Measurements from ENCODE around the gene TMPRSS9. TPM values are rescaled to one million over a fixed set of nuclear protein-coding genes. Genes with fewer than 3 reads are reported as not detected.

TMPRSS9 gene
- total RNA-seq, 1 experiment from 2014 or later = 0.66 TPM

DNA sequence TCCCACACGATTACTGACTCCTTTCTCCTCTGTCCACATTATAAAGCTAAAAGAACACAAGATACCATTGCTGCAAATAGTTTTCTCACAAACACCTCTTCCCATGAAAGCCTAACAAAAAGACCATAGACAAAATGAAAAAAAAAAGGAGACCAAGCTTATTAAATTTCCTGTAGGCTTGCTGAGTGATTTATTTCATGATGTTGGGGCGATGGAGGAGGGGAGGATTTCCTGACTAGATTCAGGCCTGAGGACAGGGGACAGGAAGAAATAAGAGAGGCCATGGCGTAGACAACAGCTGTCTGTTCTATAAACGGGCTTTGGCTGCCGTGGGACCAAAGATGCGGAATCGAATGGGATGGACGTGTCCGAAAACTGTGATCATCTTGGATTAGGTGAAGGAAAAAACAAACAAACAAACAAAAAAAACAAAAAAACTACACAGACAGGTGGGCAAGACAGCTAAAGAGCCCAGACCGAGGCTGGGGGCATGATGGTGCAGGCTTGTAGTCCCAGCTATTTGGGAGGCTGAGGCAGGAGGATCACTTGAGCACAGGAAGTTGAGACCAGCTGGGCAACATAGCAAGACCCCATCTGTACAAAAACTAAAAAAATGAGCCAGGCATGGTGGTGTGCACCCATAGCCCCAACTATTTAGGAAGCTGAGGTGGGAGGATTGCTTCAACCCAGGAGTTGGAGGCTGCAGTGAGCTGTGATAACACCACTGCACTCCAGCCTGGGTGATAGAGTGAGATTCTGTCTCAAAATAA lies 5.3 kb downstream of the TMPRSS9 start:
- H3K9me3 Mint-ChIP-seq (ENCODE audit: unreplicated experiment) = no peaks in the 10 kb centered on the region
- H3K27ac Mint-ChIP-seq (ENCODE audit: unreplicated experiment) = no peak overlapping the region
- TF ChIP-seq, protein P1, sequence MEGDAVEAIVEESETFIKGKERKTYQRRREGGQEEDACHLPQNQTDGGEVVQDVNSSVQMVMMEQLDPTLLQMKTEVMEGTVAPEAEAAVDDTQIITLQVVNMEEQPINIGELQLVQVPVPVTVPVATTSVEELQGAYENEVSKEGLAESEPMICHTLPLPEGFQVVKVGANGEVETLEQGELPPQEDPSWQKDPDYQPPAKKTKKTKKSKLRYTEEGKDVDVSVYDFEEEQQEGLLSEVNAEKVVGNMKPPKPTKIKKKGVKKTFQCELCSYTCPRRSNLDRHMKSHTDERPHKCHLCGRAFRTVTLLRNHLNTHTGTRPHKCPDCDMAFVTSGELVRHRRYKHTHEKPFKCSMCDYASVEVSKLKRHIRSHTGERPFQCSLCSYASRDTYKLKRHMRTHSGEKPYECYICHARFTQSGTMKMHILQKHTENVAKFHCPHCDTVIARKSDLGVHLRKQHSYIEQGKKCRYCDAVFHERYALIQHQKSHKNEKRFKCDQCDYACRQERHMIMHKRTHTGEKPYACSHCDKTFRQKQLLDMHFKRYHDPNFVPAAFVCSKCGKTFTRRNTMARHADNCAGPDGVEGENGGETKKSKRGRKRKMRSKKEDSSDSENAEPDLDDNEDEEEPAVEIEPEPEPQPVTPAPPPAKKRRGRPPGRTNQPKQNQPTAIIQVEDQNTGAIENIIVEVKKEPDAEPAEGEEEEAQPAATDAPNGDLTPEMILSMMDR (IDR thresholded peaks at IDR 0.05; ENCODE audit: insufficient read depth in 1 of 2, low read depth in 1 of 2, low read length in 1 of 2, severe bottlenecking in 1 of 2, unreplicated experiment in 1 of 2) = no peak
- Histone ChIP-seq H3K27me3 (replicated peaks; ENCODE audit: control insufficient read depth, insufficient read depth, low read length) (no peaks in the 10 kb centered on the region), H3K9me3 (no peaks in the 10 kb centered on the region), H3K4me1 (no peaks in the 10 kb centered on the region), H3K36me3 (ENCODE audit: control insufficient read depth, insufficient read depth, low read length) (no peaks in the 10 kb centered on the region), H3K4me3 (ENCODE audit: low read depth, low read length) (no peak overlapping the region)
- no TSS peak for BruUV-seq (replicated peaks)
- intact Hi-C loops (cut with micrococcal nuclease; ENCODE audit: unreplicated experiment) = no loop called here
- DNase-seq = no peak
- ChIA-PET CTCF (no interaction called here), POLR2A (no interaction called here)
- H3K4me3 Mint-ChIP-seq (ENCODE audit: unreplicated experiment) = no peak overlapping the region
- peaks cover 8% of the 10 kb centered on the region for H3K36me3 Mint-ChIP-seq (ENCODE audit: insufficient read depth, unreplicated experiment)
- peaks cover 5% of the 10 kb centered on the region for H3K4me1 Mint-ChIP-seq (ENCODE audit: low read depth, unreplicated experiment)
- H3K27me3 Mint-ChIP-seq (ENCODE audit: insufficient read depth, unreplicated experiment) = no peaks in the 10 kb centered on the region

DNA sequence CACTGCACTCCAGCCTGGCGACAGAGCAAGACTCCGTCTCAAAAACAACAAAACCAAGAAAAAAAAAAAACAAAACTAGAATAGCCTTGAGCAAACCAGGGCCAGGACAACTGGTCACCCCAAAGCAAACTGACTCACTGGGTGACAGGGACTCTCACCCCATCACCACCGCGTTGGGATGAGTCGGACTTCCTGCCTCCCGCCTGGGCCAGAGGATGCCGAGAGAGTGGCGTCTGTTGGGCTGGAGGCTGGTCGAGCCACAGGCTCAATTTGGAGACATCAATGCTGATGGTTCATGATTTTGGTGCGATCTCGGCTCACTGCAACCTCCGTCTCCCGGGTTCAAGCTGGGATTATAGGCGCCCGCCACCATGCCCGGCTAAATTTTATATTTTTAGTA lies 11.6 kb downstream of the TMPRSS9 start:
- H3K4me1 ChIP-seq = no peaks in the 10 kb centered on the region
- Mint-ChIP-seq H3K9me3 (ENCODE audit: unreplicated experiment) (no peaks in the 10 kb centered on the region), H3K36me3 (ENCODE audit: insufficient read depth, unreplicated experiment) (peaks cover 5% of the 10 kb centered on the region), H3K27me3 (ENCODE audit: insufficient read depth, unreplicated experiment) (no peaks in the 10 kb centered on the region), H3K27ac (ENCODE audit: unreplicated experiment) (peak overlapping the region; percentile 38), H3K4me1 (ENCODE audit: low read depth, unreplicated experiment) (peaks cover 13% of the 10 kb centered on the region), H3K4me3 (ENCODE audit: unreplicated experiment) (no peak overlapping the region)
- intact Hi-C loops (cut with micrococcal nuclease; ENCODE audit: unreplicated experiment) = no loop called here
- no TSS peak for BruUV-seq (replicated peaks)
- H3K36me3 ChIP-seq (ENCODE audit: control insufficient read depth, insufficient read depth, low read length) = no peaks in the 10 kb centered on the region
- H3K4me3 ChIP-seq (ENCODE audit: low read depth, low read length) = no peak overlapping the region
- TF ChIP-seq, protein P1 (IDR thresholded peaks at IDR 0.05; ENCODE audit: insufficient read depth in 1 of 2, low read depth in 1 of 2, low read length in 1 of 2, severe bottlenecking in 1 of 2, unreplicated experiment in 1 of 2) = no peak
- CTCF ChIA-PET = no interaction called here
- no peaks in the 10 kb centered on the region for H3K9me3 ChIP-seq
- POLR2A ChIA-PET = no interaction called here
- DNase-seq = no peak
- H3K27me3 ChIP-seq (replicated peaks; ENCODE audit: control insufficient read depth, insufficient read depth, low read length) = no peaks in the 10 kb centered on the region

DNA sequence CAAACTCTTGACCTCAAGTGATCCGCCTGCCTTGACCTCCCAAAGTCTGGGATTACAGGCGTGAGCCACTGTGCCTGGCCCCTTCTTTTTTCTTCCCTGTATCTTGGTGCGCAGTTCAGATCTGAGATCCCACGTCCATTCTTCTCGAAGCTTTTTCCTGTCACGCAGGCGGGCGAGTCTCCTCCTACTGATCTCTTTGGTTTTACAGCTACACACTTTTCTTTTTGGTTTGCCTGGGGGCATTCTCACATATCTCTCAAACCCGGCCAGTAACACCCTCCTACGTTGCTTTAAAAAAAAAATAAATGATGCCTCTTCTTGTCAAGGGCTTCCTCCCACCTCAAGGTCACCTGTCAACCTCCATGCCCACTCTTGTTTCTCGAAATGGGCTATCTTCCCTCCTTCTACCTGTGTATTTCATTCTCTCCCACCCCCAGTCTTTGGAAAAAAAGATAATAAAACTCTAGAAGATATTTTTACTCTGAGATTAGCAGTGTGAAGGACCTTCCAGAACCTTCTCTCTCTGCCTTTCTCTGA lies 12.1 kb downstream of the TMPRSS9 start:
- Mint-ChIP-seq H3K27ac (ENCODE audit: unreplicated experiment) (peak overlapping the region; percentile 38), H3K27me3 (ENCODE audit: insufficient read depth, unreplicated experiment) (no peaks in the 10 kb centered on the region), H3K9me3 (ENCODE audit: unreplicated experiment) (no peaks in the 10 kb centered on the region), H3K4me1 (ENCODE audit: low read depth, unreplicated experiment) (peaks cover 13% of the 10 kb centered on the region), H3K4me3 (ENCODE audit: unreplicated experiment) (no peak overlapping the region), H3K36me3 (ENCODE audit: insufficient read depth, unreplicated experiment) (peaks cover 5% of the 10 kb centered on the region)
- Histone ChIP-seq H3K4me3 (ENCODE audit: low read depth, low read length) (no peak overlapping the region), H3K27me3 (replicated peaks; ENCODE audit: control insufficient read depth, insufficient read depth, low read length) (no peaks in the 10 kb centered on the region), H3K36me3 (ENCODE audit: control insufficient read depth, insufficient read depth, low read length) (no peaks in the 10 kb centered on the region), H3K9me3 (no peaks in the 10 kb centered on the region), H3K4me1 (no peaks in the 10 kb centered on the region)
- no TSS peak for BruUV-seq (replicated peaks)
- intact Hi-C loops (cut with micrococcal nuclease; ENCODE audit: unreplicated experiment) = no loop called here
- no peak for DNase-seq
- ChIA-PET POLR2A (no interaction called here), CTCF (interaction anchor here (0.6 kb wide), 1 partner anchor 19 kb away, joined by 3 read pairs; no protein-coding TSS in a partner anchor)
- TF ChIP-seq, protein P1 (IDR thresholded peaks at IDR 0.05; ENCODE audit: insufficient read depth in 1 of 2, low read depth in 1 of 2, low read length in 1 of 2, severe bottlenecking in 1 of 2, unreplicated experiment in 1 of 2) = no peak

Data from Caco-2 (cell line).